Trophoblast cell (in vitro differentiated cells and primary cell): ENCODE data around the gene RIMBP2.

Experiments
- DNase-seq, 2 donors: peaks; one replicate each; pipeline ENCODE4 v3.0.0-alpha.2; 2016
- H2AFZ ChIP-seq: 2 replicates; pipeline ENCODE4 v1.6.1; 2013; ENCODE audit warnings: low read length, moderate library complexity, mild to moderate bottlenecking; ENCODE audit not compliant: insufficient read depth, poor library complexity
- H2AK5ac ChIP-seq: 2 replicates; pipeline ENCODE4 v1.6.1; 2013; ENCODE audit warnings: mild to moderate bottlenecking, low read length
- H2BK120ac ChIP-seq: 2 replicates; pipeline ENCODE4 v1.6.1; 2013; ENCODE audit warnings: low read length, mild to moderate bottlenecking, moderate library complexity; ENCODE audit not compliant: insufficient read depth, poor library complexity
- H2BK12ac ChIP-seq: 2 replicates; pipeline ENCODE4 v1.6.1; 2013; ENCODE audit warnings: mild to moderate bottlenecking, low read length, moderate library complexity
- H2BK5ac ChIP-seq: 2 replicates; pipeline ENCODE4 v1.6.1; 2013; ENCODE audit warnings: low read length, low read depth, moderate library complexity, mild to moderate bottlenecking; ENCODE audit not compliant: poor library complexity
- H3K14ac ChIP-seq: 2 replicates; pipeline ENCODE4 v1.6.1; 2013; ENCODE audit warnings: mild to moderate bottlenecking, low read length
- H3K18ac ChIP-seq: 2 replicates; pipeline ENCODE4 v1.6.1; 2013; ENCODE audit warnings: mild to moderate bottlenecking, low read length
- H3K23ac ChIP-seq: 2 replicates; pipeline ENCODE4 v1.6.1; 2013; ENCODE audit warnings: low read length
- H3K27ac ChIP-seq: 2 replicates; pipeline ENCODE4 v1.5.1; 2013; ENCODE audit warnings: low read depth, mild to moderate bottlenecking, inconsistent platforms, low read length, moderate library complexity
- H3K27me3 ChIP-seq: 2 replicates; pipeline ENCODE4 v1.6.1; 2013; ENCODE audit warnings: inconsistent platforms, mild to moderate bottlenecking, low read length, moderate library complexity; ENCODE audit not compliant: insufficient read depth
- H3K36me3 ChIP-seq, 2 experiments: 1 replicate in 1 of 2; 2 replicates in 1 of 2; pipeline ENCODE4 v1.6.1; 2013; ENCODE audit warnings: low read length in 2 of 2, mild to moderate bottlenecking in 2 of 2, moderate library complexity in 1 of 2; ENCODE audit not compliant: insufficient read depth in 2 of 2, control insufficient read depth in 1 of 2
- H3K4ac ChIP-seq: 2 replicates; pipeline ENCODE4 v1.6.1; 2013; ENCODE audit warnings: low read depth, mild to moderate bottlenecking, low read length, moderate library complexity
- H3K4me1 ChIP-seq, 2 experiments: 1 replicate in 1 of 2; 2 replicates in 1 of 2; pipeline ENCODE4 v1.6.1; 2013; ENCODE audit warnings: low read length in 2 of 2, mild to moderate bottlenecking in 2 of 2, moderate library complexity in 1 of 2; ENCODE audit not compliant: insufficient read depth in 2 of 2, control insufficient read depth in 1 of 2
- H3K4me2 ChIP-seq: 2 replicates; pipeline ENCODE4 v1.6.1; 2013; ENCODE audit warnings: inconsistent platforms, mild to moderate bottlenecking, low read length, moderate library complexity
- H3K4me3 ChIP-seq: 2 replicates; pipeline ENCODE4 v1.5.1; 2013; ENCODE audit warnings: mild to moderate bottlenecking, low read depth, low read length, inconsistent platforms
- H3K79me1 ChIP-seq: one replicate; pipeline ENCODE4 v1.6.1; 2013; ENCODE audit warnings: low read length
- H3K79me2 ChIP-seq: 2 replicates; pipeline ENCODE4 v1.6.1; 2013; ENCODE audit warnings: low read length, mild to moderate bottlenecking; ENCODE audit not compliant: control insufficient read depth, insufficient read depth, poor library complexity
- H3K9ac ChIP-seq: 2 replicates; pipeline ENCODE4 v1.6.1; 2013; ENCODE audit warnings: mild to moderate bottlenecking, low read length
- H3K9me3 ChIP-seq: 2 replicates; pipeline ENCODE4 v1.6.1; 2013; ENCODE audit warnings: low read depth, mild to moderate bottlenecking, control low read depth, inconsistent platforms, low read length; ENCODE audit not compliant: insufficient read depth
- H4K12ac ChIP-seq: 2 replicates; pipeline ENCODE4 v1.6.1; 2013; ENCODE audit warnings: low read depth, mild to moderate bottlenecking, low read length, moderate library complexity
- H4K8ac ChIP-seq: 2 replicates; pipeline ENCODE4 v1.6.1; 2013; ENCODE audit warnings: low read depth, mild to moderate bottlenecking, low read length, moderate library complexity
- H4K91ac ChIP-seq: one replicate; pipeline ENCODE4 v1.6.1; 2013; ENCODE audit warnings: low read depth, mild to moderate bottlenecking, low read length, moderate library complexity
- WGBS: extraction: QIAGEN DNeasy Blood & Tissue Kit; methylation state at CpG from one replicate; pipeline ENCODE4 v1.1.7; 2013; ENCODE audit warnings: missing lambda C conversion rate; ENCODE audit not compliant: insufficient read length, insufficient coverage; ENCODE audit errors: extremely low coverage; 5-methylcytosine and 5-hydroxymethylcytosine counted together

The RIMBP2 gene

GRCh38 chr12:130714091-130714590 lies 2.0 kb downstream of the RIMBP2 start:
- Histone ChIP-seq H2BK12ac (no peak overlapping the region), H3K4me3 (no peak overlapping the region), H3K9ac (no peak overlapping the region), H4K8ac (no peak overlapping the region), H2BK5ac (no peak overlapping the region), H3K14ac (no peak overlapping the region), H2AK5ac (no peak overlapping the region), H3K18ac (no peak overlapping the region), H2AFZ (no peak overlapping the region), H3K27me3 (peaks cover 28% of the 10 kb centered on the region), H4K12ac (no peak overlapping the region), H3K23ac (no peak overlapping the region), H3K4me1 (peaks cover 16 to 19% of the 10 kb centered on the region in 2 experiments), H3K4ac (no peak overlapping the region), H4K91ac (no peak overlapping the region), H3K79me2 (no peaks in the 10 kb centered on the region), H3K36me3 (no peaks in the 10 kb centered on the region), H2BK120ac (no peak overlapping the region), H3K4me2 (no peak overlapping the region), H3K9me3 (peaks cover 2% of the 10 kb centered on the region), H3K27ac (no peak overlapping the region), H3K79me1 (no peaks in the 10 kb centered on the region)
- DNase-seq: no peak
- WGBS: no CpG with 5 or more reads among the region's 20 CpGs

- Histone ChIP-seq H2BK120ac (no peak overlapping the region), H2AFZ (no peak overlapping the region), H3K4me1 (peaks cover 16 to 19% of the 10 kb centered on the region in 2 experiments), H3K4me3 (no peak overlapping the region), H3K4me2 (no peak overlapping the region), H3K27me3 (peaks cover 28% of the 10 kb centered on the region), H3K18ac (no peak overlapping the region), H3K23ac (no peak overlapping the region), H3K9me3 (peaks cover 2% of the 10 kb centered on the region), H3K79me2 (no peaks in the 10 kb centered on the region), H4K91ac (no peak overlapping the region), H3K9ac (no peak overlapping the region), H3K27ac (no peak overlapping the region), H3K36me3 (no peaks in the 10 kb centered on the region), H2AK5ac (no peak overlapping the region), H2BK12ac (no peak overlapping the region), H4K12ac (no peak overlapping the region), H3K14ac (no peak overlapping the region), H4K8ac (no peak overlapping the region), H2BK5ac (no peak overlapping the region), H3K4ac (no peak overlapping the region), H3K79me1 (no peaks in the 10 kb centered on the region)
- DNase-seq: no peak
- WGBS: no CpG with 5 or more reads among the region's 18 CpGs
Measured at GRCh38 chr12:130713581-130713991, 2.5 kb downstream of the RIMBP2 start.

- no peak overlapping the region for H3K4ac ChIP-seq
- no peak overlapping the region for H4K12ac ChIP-seq
- peaks cover 28% of the 10 kb centered on the region for H3K27me3 ChIP-seq
- H3K18ac ChIP-seq: no peak overlapping the region
- no peak overlapping the region for H2BK5ac ChIP-seq
- H3K4me2 ChIP-seq: no peak overlapping the region
- DNase-seq: no peak
- H4K8ac ChIP-seq: no peak overlapping the region
- H3K9ac ChIP-seq: no peak overlapping the region
- H3K14ac ChIP-seq: no peak overlapping the region
- H2BK120ac ChIP-seq: no peak overlapping the region
- no peak overlapping the region for H3K4me3 ChIP-seq
- H3K9me3 ChIP-seq: peaks cover 2% of the 10 kb centered on the region
- WGBS: no CpG with 5 or more reads among the region's 20 CpGs
- no peaks in the 10 kb centered on the region for H3K79me2 ChIP-seq
- no peaks in the 10 kb centered on the region for H3K36me3 ChIP-seq
- H2AFZ ChIP-seq: no peak overlapping the region
- H3K4me1 ChIP-seq: peaks cover 16 to 19% of the 10 kb centered on the region in 2 experiments
- H2AK5ac ChIP-seq: no peak overlapping the region
- H3K79me1 ChIP-seq: no peaks in the 10 kb centered on the region
- no peak overlapping the region for H3K23ac ChIP-seq
- H4K91ac ChIP-seq: no peak overlapping the region
- no peak overlapping the region for H3K27ac ChIP-seq
- H2BK12ac ChIP-seq: no peak overlapping the region
Measured at GRCh38 chr12:130712346-130713065, 3.6 kb downstream of the RIMBP2 start.

- Histone ChIP-seq H2AK5ac (no peak overlapping the region), H3K23ac (no peak overlapping the region), H2BK5ac (no peak overlapping the region), H3K79me2 (no peaks in the 10 kb centered on the region), H3K79me1 (no peaks in the 10 kb centered on the region), H3K14ac (no peak overlapping the region), H3K9ac (no peak overlapping the region), H3K27me3 (peaks cover 28% of the 10 kb centered on the region), H3K4ac (no peak overlapping the region), H3K36me3 (no peaks in the 10 kb centered on the region), H3K27ac (no peak overlapping the region), H3K4me2 (no peak overlapping the region), H2BK120ac (no peak overlapping the region), H4K12ac (no peak overlapping the region), H3K4me1 (peaks cover 16 to 19% of the 10 kb centered on the region in 2 experiments), H4K8ac (no peak overlapping the region), H2AFZ (no peak overlapping the region), H3K4me3 (no peak overlapping the region), H2BK12ac (no peak overlapping the region), H3K9me3 (peaks cover 2% of the 10 kb centered on the region), H4K91ac (no peak overlapping the region), H3K18ac (no peak overlapping the region)
- WGBS: no CpG with 5 or more reads among the region's 16 CpGs
- no peak for DNase-seq
Measured at GRCh38 chr12:130711756-130712155, 4.3 kb downstream of the RIMBP2 start.
